Measurements from ENCODE around the gene ELFN2.

GRCh38 chr22:37326726-37327125 lies 100.6 kb downstream of the ELFN2 start:
- no peak for TF ChIP-seq EZH2 (IDR thresholded peaks at IDR 0.05; ENCODE audit: insufficient read depth, poor library complexity, severe bottlenecking)
- no peak for TF ChIP-seq EZH2phosphoT487 (IDR thresholded peaks at IDR 0.05; ENCODE audit: insufficient read depth, low read depth)

Measured in GM23248 (cell line).